ENCODE results near the gene ZBTB43. TPM values are rescaled to one million over a fixed set of nuclear protein-coding genes. Genes with fewer than 3 reads are reported as not detected.

The ZBTB43 gene
- total RNA-seq, 1 experiment from 2014 or later = 15.4 TPM

GRCh38 chr9:126829035-126829434, 24.2 kb downstream of the ZBTB43 start:
- no peaks in the 10 kb centered on the region for H3K9me2 ChIP-seq (ENCODE audit: insufficient read depth)
- no peaks in the 10 kb centered on the region for H3K4me1 ChIP-seq (ENCODE audit: control insufficient read depth in 1 of 2, insufficient read depth in 2 of 2, low read length in 2 of 2)
- H3K9me3 ChIP-seq (ENCODE audit: control insufficient read depth in 1 of 2, insufficient read depth in 1 of 2, low read depth in 1 of 2, low read length in 2 of 2) = no peaks in the 10 kb centered on the region
- H3K27ac ChIP-seq (ENCODE audit: low read depth, low read length) = no peak overlapping the region
- H3K4me3 ChIP-seq (replicated peaks in 1 of 2; ENCODE audit: low read depth in 1 of 2, low read length in 2 of 2) = no peak overlapping the region
- CTCF ChIA-PET = interaction anchor here (1.1 kb wide), 1 partner anchor 972 kb away, joined by 4 read pairs; no protein-coding TSS in a partner anchor
- no peak for DNase-seq (ENCODE audit: low read depth, low spot score)
- RAD21 ChIA-PET (ENCODE audit: low non-redundant PET in 1 of 2, low total read pairs in 2 of 2, uncharacterized antibody in 2 of 2, unreplicated experiment in 2 of 2) = no interaction called here
- intact Hi-C loops (cut with micrococcal nuclease) = no loop called here
- ATAC-seq = no peak
- H3K9ac ChIP-seq (ENCODE audit: low read length) = no peak overlapping the region
- BruUV-seq (replicated peaks) = no TSS peak
- peaks cover 0 to 15% of the 10 kb centered on the region in 2 experiments; a peak in 1 of 4 replicates for H3K36me3 ChIP-seq (ENCODE audit: control insufficient read depth in 1 of 2, insufficient read depth in 2 of 2, low read length in 2 of 2)
- no peaks in the 10 kb centered on the region for H4K20me1 ChIP-seq (ENCODE audit: insufficient read depth)
- peaks cover 29% of the 10 kb centered on the region for H3K79me2 ChIP-seq (ENCODE audit: insufficient read depth, low read length)
- POLR2A ChIA-PET = no interaction called here
- H3K4me2 ChIP-seq (ENCODE audit: low read length) = no peak overlapping the region
- no peak for TF ChIP-seq EZH2phosphoT487 (IDR thresholded peaks at IDR 0.05; ENCODE audit: borderline replicate concordance)
- no peak for TF ChIP-seq CBX3 (IDR thresholded peaks at IDR 0.05; ENCODE audit: low read depth)
- TF ChIP-seq ZNF274 (IDR thresholded peaks at IDR 0.05; ENCODE audit: low read depth, low read length) = no peak
- no peak for TF ChIP-seq SIN3A (IDR thresholded peaks at IDR 0.05; ENCODE audit: low read depth)
- TF ChIP-seq, protein P1, sequence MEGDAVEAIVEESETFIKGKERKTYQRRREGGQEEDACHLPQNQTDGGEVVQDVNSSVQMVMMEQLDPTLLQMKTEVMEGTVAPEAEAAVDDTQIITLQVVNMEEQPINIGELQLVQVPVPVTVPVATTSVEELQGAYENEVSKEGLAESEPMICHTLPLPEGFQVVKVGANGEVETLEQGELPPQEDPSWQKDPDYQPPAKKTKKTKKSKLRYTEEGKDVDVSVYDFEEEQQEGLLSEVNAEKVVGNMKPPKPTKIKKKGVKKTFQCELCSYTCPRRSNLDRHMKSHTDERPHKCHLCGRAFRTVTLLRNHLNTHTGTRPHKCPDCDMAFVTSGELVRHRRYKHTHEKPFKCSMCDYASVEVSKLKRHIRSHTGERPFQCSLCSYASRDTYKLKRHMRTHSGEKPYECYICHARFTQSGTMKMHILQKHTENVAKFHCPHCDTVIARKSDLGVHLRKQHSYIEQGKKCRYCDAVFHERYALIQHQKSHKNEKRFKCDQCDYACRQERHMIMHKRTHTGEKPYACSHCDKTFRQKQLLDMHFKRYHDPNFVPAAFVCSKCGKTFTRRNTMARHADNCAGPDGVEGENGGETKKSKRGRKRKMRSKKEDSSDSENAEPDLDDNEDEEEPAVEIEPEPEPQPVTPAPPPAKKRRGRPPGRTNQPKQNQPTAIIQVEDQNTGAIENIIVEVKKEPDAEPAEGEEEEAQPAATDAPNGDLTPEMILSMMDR (IDR thresholded peaks at IDR 0.05 in 2 of 3, conservative IDR thresholded peaks at IDR 0.05 in 1 of 3; ENCODE audit: borderline replicate concordance in 1 of 3, insufficient read depth in 1 of 3, low read depth in 2 of 3, low read length in 2 of 3) = no peak
- no peak for TF ChIP-seq RAD21 (IDR thresholded peaks at IDR 0.05; ENCODE audit: low read depth)
- no peak for TF ChIP-seq FOSL1 (IDR thresholded peaks at IDR 0.05; ENCODE audit: low read depth)
- no peak for TF ChIP-seq EZH2 (IDR thresholded peaks at IDR 0.05)
- TF ChIP-seq, protein P2, sequence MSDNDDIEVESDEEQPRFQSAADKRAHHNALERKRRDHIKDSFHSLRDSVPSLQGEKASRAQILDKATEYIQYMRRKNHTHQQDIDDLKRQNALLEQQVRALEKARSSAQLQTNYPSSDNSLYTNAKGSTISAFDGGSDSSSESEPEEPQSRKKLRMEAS (IDR thresholded peaks at IDR 0.05) = no peak
- TF ChIP-seq POLR2A (IDR thresholded peaks at IDR 0.05; ENCODE audit: borderline replicate concordance, extremely low read depth, insufficient read depth, insufficient read length) = no peak
- TF ChIP-seq CEBPB (IDR thresholded peaks at IDR 0.05; ENCODE audit: low read depth) = no peak
- no peak for TF ChIP-seq SRF (IDR thresholded peaks at IDR 0.05; ENCODE audit: low read depth)
- TF ChIP-seq ELF1 (IDR thresholded peaks at IDR 0.05; ENCODE audit: borderline replicate concordance, low read depth) = no peak
- TF ChIP-seq EGR1 (IDR thresholded peaks at IDR 0.05; ENCODE audit: low read depth) = no peak
- no peak for TF ChIP-seq ZBTB33 (IDR thresholded peaks at IDR 0.05; ENCODE audit: extremely low read depth, insufficient replicate concordance, low read length)
- H2AFZ ChIP-seq (ENCODE audit: low read depth, low read length, poor library complexity, severe bottlenecking) = no peak overlapping the region
- no peaks in the 10 kb centered on the region for H3K27me3 ChIP-seq (ENCODE audit: insufficient read depth, low read length)

Measured in HCT116 (cell line).